NCI-H2081 (cell line): ENCODE data around the gene FTCD.
"Not testable (repeated sequence)": the region's sequence is repeated elsewhere in the genome, so short reads cannot be mapped to it uniquely, and the experiment has no call there.

Source experiments
- DNase-seq, 2 experiments: peaks; one replicate each; lab custom pipeline; 2025; lab: John Stamatoyannopoulos, UW

The FTCD gene

GRCh38 chr21:46188226-46189212 lies 33.1 kb upstream of the FTCD start:
- DNase-seq: peak; percentile 21 to 39

GRCh38 chr21:46187814-46188213 lies 32.4 kb upstream of the FTCD start:
- DNase-seq: no peak

- no peak for DNase-seq
These were observed 31.9 kb upstream of the FTCD start for GRCh38 chr21:46187261-46187660.

- no peak for DNase-seq
These were observed 30.3 kb upstream of the FTCD start for GRCh38 chr21:46185716-46186115.

GRCh38 chr21:46184625-46185555 lies 29.5 kb upstream of the FTCD start:
- DNase-seq: peak; percentile 72 to 76

- no peak for DNase-seq
These were observed 28.7 kb upstream of the FTCD start, which contains the start of gene SPATC1L for GRCh38 chr21:46183910-46184624. Gene SPATC1L, minus strand, starts transcription at chr21:46184459. Its CDS starts 1,643 bp downstream, at chr21:46182816.

GRCh38 chr21:46183337-46183909 lies 28.0 kb upstream of the FTCD start:
- not testable (repeated sequence) for DNase-seq

GRCh38 chr21:46182548-46183336 lies 27.4 kb upstream of the FTCD start:
- no peak for DNase-seq

- no peak for DNase-seq
These were observed 26.7 kb upstream of the FTCD start for GRCh38 chr21:46181953-46182547.

GRCh38 chr21:46181436-46181835 lies 26.1 kb upstream of the FTCD start:
- DNase-seq: no peak

- no peak for DNase-seq
These were observed 25.5 kb upstream of the FTCD start for GRCh38 chr21:46180778-46181391.

GRCh38 chr21:46180079-46180722 lies 24.8 kb upstream of the FTCD start:
- no peak for DNase-seq

GRCh38 chr21:46179708-46180078 lies 24.3 kb upstream of the FTCD start:
- DNase-seq: no peak

- DNase-seq: no peak
These were observed 23.6 kb upstream of the FTCD start for GRCh38 chr21:46178961-46179360.

GRCh38 chr21:46176443-46177129 lies 21.2 kb upstream of the FTCD start:
- DNase-seq: not testable (repeated sequence)

- DNase-seq: no peak
These were observed 18.2 kb upstream of the FTCD start for GRCh38 chr21:46173573-46173972.

GRCh38 chr21:46172863-46173528 lies 17.6 kb upstream of the FTCD start:
- no peak for DNase-seq
